Neural cell (in vitro differentiated cells): ENCODE results near the gene FBXO24.

Experiments used
- CTCF ChIP-seq: fragments of 450-650 bp; IDR thresholded peaks from 2 replicates; pipeline ENCODE4 v1.5.1; 2014; ENCODE audit warnings: antibody characterized with exemption, mild to moderate bottlenecking, moderate library complexity; ENCODE audit not compliant: poor library complexity, severe bottlenecking
- EP300 ChIP-seq: fragments of 450-650 bp; conservative IDR thresholded peaks from 2 replicates; pipeline ENCODE4 v1.6.1; 2014; ENCODE audit warnings: antibody characterized with exemption, mild to moderate bottlenecking, moderate library complexity; ENCODE audit not compliant: poor library complexity, severe bottlenecking
- REST ChIP-seq: IDR thresholded peaks from 2 replicates; pipeline ENCODE4 v1.6.1; 2012; ENCODE audit warnings: borderline replicate concordance

- no peak for TF ChIP-seq CTCF
- no peak for TF ChIP-seq REST
- no peak for TF ChIP-seq EP300
Measured at GRCh38 chr7:100559127-100559526, 27.0 kb upstream of the FBXO24 start.
